RWPE2 (cell line): ENCODE results near the gene RAB3GAP1.
"Not testable (repeated sequence)": the region's sequence is repeated elsewhere in the genome, so short reads cannot be mapped to it uniquely, and the experiment has no call there.

Experiments
- ATAC-seq: fragments of 200-7000 bp; cut with Tn5 transposase; 3 replicates; pipeline ENCODE4 v1.9.1; 2021; ENCODE audit warnings: low read depth
- DNase-seq: peaks from one replicate; pipeline ENCODE4 v3.0.0-alpha.2; 2020; ENCODE audit warnings: low spot score
- H3K27ac ChIP-seq: fragments of 450-650 bp; 2 replicates; pipeline ENCODE4 v1.5.1; 2017; ENCODE audit warnings: mild to moderate bottlenecking; ENCODE audit not compliant: poor library complexity, severe bottlenecking
- H3K27me3 ChIP-seq: fragments of 250-450 bp; sonication (Bioruptor Pico); 2 replicates; pipeline ENCODE4 v1.5.1; 2021; ENCODE audit warnings: mild to moderate bottlenecking, moderate library complexity; ENCODE audit not compliant: insufficient read depth, poor library complexity, severe bottlenecking
- H3K36me3 ChIP-seq: fragments of 250-450 bp; sonication (Bioruptor Pico); 2 replicates; pipeline ENCODE4 v1.5.1; 2020; ENCODE audit warnings: low read depth, mild to moderate bottlenecking, moderate library complexity
- H3K4me1 ChIP-seq: fragments of 250-450 bp; sonication (Bioruptor Pico); 2 replicates; pipeline ENCODE4 v1.5.1; 2021; ENCODE audit warnings: mild to moderate bottlenecking, moderate library complexity; ENCODE audit not compliant: insufficient read depth, poor library complexity, severe bottlenecking
- H3K4me3 ChIP-seq: fragments of 250-450 bp; sonication (Bioruptor Pico); 2 replicates; pipeline ENCODE4 v1.5.1; 2021; ENCODE audit warnings: mild to moderate bottlenecking, moderate library complexity; ENCODE audit not compliant: severe bottlenecking
- H3K9me3 ChIP-seq: fragments of 250-450 bp; sonication (Bioruptor Pico); 2 replicates; pipeline ENCODE4 v1.5.1; 2021; ENCODE audit warnings: mild to moderate bottlenecking, moderate library complexity; ENCODE audit not compliant: severe bottlenecking
- CTCF ChIP-seq: fragments of 450-650 bp; IDR thresholded peaks from one replicate; pipeline ENCODE4 v1.5.1; 2017; ENCODE audit warnings: mild to moderate bottlenecking, moderate library complexity; ENCODE audit not compliant: poor library complexity, severe bottlenecking

RAB3GAP1 gene

GRCh38 chr2:135076556-135076955 lies 24.5 kb downstream of the RAB3GAP1 start:
- ATAC-seq: no peak
- Histone ChIP-seq H3K4me1 (no peaks in the 10 kb centered on the region), H3K9me3 (peaks cover 14% of the 10 kb centered on the region), H3K27ac (no peak overlapping the region), H3K4me3 (no peak overlapping the region), H3K27me3 (no peaks in the 10 kb centered on the region), H3K36me3 (peaks cover 17% of the 10 kb centered on the region)
- DNase-seq: no peak
- no peak for TF ChIP-seq CTCF

- H3K27me3 ChIP-seq: no peaks in the 10 kb centered on the region
- H3K9me3 ChIP-seq: no peaks in the 10 kb centered on the region
- no peak for TF ChIP-seq CTCF
- ATAC-seq: no peak
- H3K27ac ChIP-seq: no peak overlapping the region
- no peak overlapping the region for H3K4me3 ChIP-seq
- no peak for DNase-seq
- peaks cover 13% of the 10 kb centered on the region for H3K36me3 ChIP-seq
- H3K4me1 ChIP-seq: no peaks in the 10 kb centered on the region
These were observed 26.3 kb downstream of the RAB3GAP1 start for GRCh38 chr2:135078417-135078816.

DNA sequence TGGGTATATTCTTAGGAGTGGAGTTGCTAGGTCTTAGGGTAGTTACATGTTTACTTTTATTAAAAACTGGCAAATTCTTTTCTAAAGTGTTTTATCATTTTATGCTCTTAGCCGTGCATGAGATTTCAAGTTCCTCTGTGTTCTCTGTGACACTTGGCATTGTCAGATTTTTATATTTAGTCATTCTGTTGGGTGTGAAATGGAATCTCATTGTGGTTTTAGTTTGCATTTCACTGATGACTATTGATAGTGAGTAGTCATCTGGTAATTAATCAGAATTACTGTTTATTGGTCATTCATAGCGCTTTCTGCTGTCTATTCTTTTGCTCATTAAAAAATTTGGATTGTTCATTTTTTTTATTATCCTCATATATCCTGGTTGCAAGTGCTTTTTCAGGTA lies 34.1 kb downstream of the RAB3GAP1 start:
- H3K27ac ChIP-seq: no peak overlapping the region
- no peaks in the 10 kb centered on the region for H3K4me1 ChIP-seq
- ATAC-seq (no peak), DNase-seq (no peak)
- no peak overlapping the region for H3K4me3 ChIP-seq
- H3K36me3 ChIP-seq: peaks cover 39% of the 10 kb centered on the region
- no peaks in the 10 kb centered on the region for H3K9me3 ChIP-seq
- no peaks in the 10 kb centered on the region for H3K27me3 ChIP-seq
- TF ChIP-seq CTCF: no peak

- H3K4me1 ChIP-seq, H3K27ac ChIP-seq, ATAC-seq, H3K9me3 ChIP-seq, H3K27me3 ChIP-seq, H3K4me3 ChIP-seq, DNase-seq: not testable (repeated sequence)
- peaks cover 63% of the 10 kb centered on the region for H3K36me3 ChIP-seq
These were observed 37.5 kb downstream of the RAB3GAP1 start for GRCh38 chr2:135089597-135089996.

- TF ChIP-seq CTCF: no peak
- no peaks in the 10 kb centered on the region for H3K9me3 ChIP-seq
- H3K4me1 ChIP-seq: peaks cover 31% of the 10 kb centered on the region
- H3K4me3 ChIP-seq: no peak overlapping the region
- DNase-seq (no peak), ATAC-seq (no peak)
- no peak overlapping the region for H3K27ac ChIP-seq
- H3K36me3 ChIP-seq: peaks cover 70% of the 10 kb centered on the region
- no peaks in the 10 kb centered on the region for H3K27me3 ChIP-seq
These were observed 39.6 kb downstream of the RAB3GAP1 start for GRCh38 chr2:135091681-135092080.
